Measurements from ENCODE around the gene ADGRL2. TPM values are rescaled to one million over a fixed set of nuclear protein-coding genes. Genes with fewer than 3 reads are reported as not detected.

Gene ADGRL2
- total and polyA plus RNA-seq, 11 donors: 16.9 to 82.8 (median 54.3) TPM

GRCh38 chr1:81756872-81757271 is 43.9 kb upstream of the ADGRL2 start:
- TF ChIP-seq POLR2A (IDR thresholded peaks at IDR 0.05) (no peak), CTCF (IDR thresholded peaks at IDR 0.05) (no peak)
- DNase-seq: peak in 1 of 5 donors; percentile 12
- Histone ChIP-seq H3K9me3 (no peaks in the 10 kb centered on the region), H3K4me3 (no peak overlapping the region), H3K36me3 (no peaks in the 10 kb centered on the region), H3K27me3 (no peaks in the 10 kb centered on the region), H3K27ac (no peak overlapping the region), H3K4me1 (peaks cover 0 to 15% (median 3%) of the 10 kb centered on the region in 12 donors)
- no peak for ATAC-seq
- WGBS, 4 donors: 26 to 50% (median 33%) methylated on average over 2 of the region's 2 CpGs
- intact Hi-C loops (cut with DNase I): loop anchor here in 8 of 10 donors (5.0 to 10.0 kb wide), 8 partner anchors 192 to 450 kb away; no protein-coding TSS in a partner anchor

GRCh38 chr1:81757398-81758020 is 43.2 kb upstream of the ADGRL2 start:
- no peaks in the 10 kb centered on the region for H3K27me3 ChIP-seq
- no peaks in the 10 kb centered on the region for H3K36me3 ChIP-seq
- H3K9me3 ChIP-seq: no peaks in the 10 kb centered on the region
- no peak for DNase-seq
- ATAC-seq: no peak
- H3K4me1 ChIP-seq: peaks cover 0 to 15% (median 3%) of the 10 kb centered on the region in 12 donors
- TF ChIP-seq CTCF (IDR thresholded peaks at IDR 0.05) (no peak), POLR2A (IDR thresholded peaks at IDR 0.05) (no peak)
- 78 to 87% (median 84%) methylated on average over 8 of the region's 8 CpGs for WGBS, 4 donors
- intact Hi-C loops (cut with DNase I): loop anchor here in 8 of 10 donors (2.0 to 10.0 kb wide), 9 partner anchors 193 to 450 kb away; no protein-coding TSS in a partner anchor
- no peak overlapping the region for H3K27ac ChIP-seq
- no peak overlapping the region for H3K4me3 ChIP-seq

GRCh38 chr1:81758181-81758580 is 42.6 kb upstream of the ADGRL2 start:
- H3K27ac ChIP-seq: no peak overlapping the region
- H3K4me1 ChIP-seq: peaks cover 0 to 15% (median 3%) of the 10 kb centered on the region in 12 donors
- intact Hi-C loops (cut with DNase I): loop anchor here in 8 of 10 donors (2.0 to 10.0 kb wide), 9 partner anchors 193 to 451 kb away; no protein-coding TSS in a partner anchor
- no peak overlapping the region for H3K4me3 ChIP-seq
- no peaks in the 10 kb centered on the region for H3K9me3 ChIP-seq
- no peak for DNase-seq
- no peak for ATAC-seq
- no peaks in the 10 kb centered on the region for H3K27me3 ChIP-seq
- WGBS, 4 donors: 55 to 67% (median 64%) methylated on average over 2 of the region's 2 CpGs
- H3K36me3 ChIP-seq: no peaks in the 10 kb centered on the region
- no peak for TF ChIP-seq CTCF (IDR thresholded peaks at IDR 0.05)

GRCh38 chr1:81760477-81761097 is 40.1 kb upstream of the ADGRL2 start:
- peaks cover 0 to 15% (median 3%) of the 10 kb centered on the region in 12 donors for H3K4me1 ChIP-seq
- H3K9me3 ChIP-seq: no peaks in the 10 kb centered on the region
- ATAC-seq (no peak), DNase-seq (no peak)
- TF ChIP-seq CTCF (IDR thresholded peaks at IDR 0.05) (peak in 10 of 12 donors; percentile 17 to 63 (median 54)), POLR2A (IDR thresholded peaks at IDR 0.05) (no peak)
- H3K4me3 ChIP-seq: no peak overlapping the region
- WGBS, 4 donors: 1 to 12% (median 3%) methylated on average over 1 of the region's 1 CpG
- H3K27me3 ChIP-seq: no peaks in the 10 kb centered on the region
- H3K27ac ChIP-seq: no peak overlapping the region
- no peaks in the 10 kb centered on the region for H3K36me3 ChIP-seq
- intact Hi-C loops (cut with DNase I): loop anchor here in 2 of 10 donors (5.0 kb wide), 1 partner anchor 453 kb away; no protein-coding TSS in a partner anchor
